Neural progenitor cell (in vitro differentiated cells): ENCODE results near the gene TTPAL. TPM values are rescaled to one million over a fixed set of nuclear protein-coding genes. Genes with fewer than 3 reads are reported as not detected.

Source experiments
- DNase-seq: peaks from one replicate; pipeline ENCODE4 v3.0.0-alpha.2; 2016; ENCODE audit warnings: low spot score
- H2AFZ ChIP-seq: fragments of 200-600 bp; sonication (generic); replicated peaks from 2 replicates; pipeline ENCODE4 v1.6.1; 2016; ENCODE audit warnings: antibody characterized with exemption
- H3F3A ChIP-seq: fragments of 200-600 bp; sonication (generic); 2 replicates; pipeline ENCODE4 v1.6.1; 2016; ENCODE audit warnings: antibody characterized with exemption, low read depth
- H3K27ac ChIP-seq: fragments of 200-600 bp; sonication (generic); 2 replicates; pipeline ENCODE4 v1.5.1; 2016; ENCODE audit warnings: mild to moderate bottlenecking
- H3K27me3 ChIP-seq: fragments of 200-600 bp; sonication (generic); 2 replicates; pipeline ENCODE4 v1.6.1; 2016; ENCODE audit warnings: mild to moderate bottlenecking, moderate library complexity
- H3K36me3 ChIP-seq: fragments of 200-600 bp; sonication (generic); 2 replicates; pipeline ENCODE4 v1.5.1; 2016
- H3K4me1 ChIP-seq: fragments of 200-600 bp; sonication (generic); 2 replicates; pipeline ENCODE4 v1.6.1; 2016; ENCODE audit warnings: mixed run types
- H3K4me2 ChIP-seq: fragments of 200-600 bp; sonication (generic); 2 replicates; pipeline ENCODE4 v1.6.1; 2016
- H3K4me3 ChIP-seq: fragments of 200-600 bp; sonication (generic); 2 replicates; pipeline ENCODE4 v1.5.1; 2016
- H3K79me2 ChIP-seq: fragments of 200-600 bp; sonication (generic); 2 replicates; pipeline ENCODE4 v1.6.1; 2016; ENCODE audit warnings: low read depth
- H3K9ac ChIP-seq: fragments of 200-600 bp; sonication (generic); 2 replicates; pipeline ENCODE4 v1.6.1; 2016
- H3K9me3 ChIP-seq: fragments of 200-600 bp; sonication (generic); 2 replicates; pipeline ENCODE4 v1.5.1; 2016; ENCODE audit warnings: low read depth
- H4K20me1 ChIP-seq: fragments of 200-600 bp; sonication (generic); 2 replicates; pipeline ENCODE4 v1.6.1; 2016; ENCODE audit warnings: low read depth
- H3K27ac Mint-ChIP-seq: 3 replicates; pipeline ENCODE4 v1.8.0; 2021; ENCODE audit warnings: mixed read lengths
- H3K27me3 Mint-ChIP-seq: 2 replicates; pipeline ENCODE4 v1.8.0; 2022; ENCODE audit warnings: low read depth, mild to moderate bottlenecking, inconsistent platforms, moderate library complexity, mixed read lengths; ENCODE audit not compliant: insufficient read depth
- H3K36me3 Mint-ChIP-seq: 3 replicates; pipeline ENCODE4 v1.8.0; 2021; ENCODE audit warnings: mixed read lengths
- H3K4me1 Mint-ChIP-seq: 3 replicates; pipeline ENCODE4 v1.8.0; 2021; ENCODE audit warnings: mixed read lengths
- H3K4me3 Mint-ChIP-seq: 3 replicates; pipeline ENCODE4 v1.8.0; 2021; ENCODE audit warnings: mild to moderate bottlenecking, moderate library complexity, mixed read lengths
- H3K9me3 Mint-ChIP-seq: 3 replicates; pipeline ENCODE4 v1.8.0; 2020; ENCODE audit warnings: mixed read lengths
- EZH2 ChIP-seq: fragments of 200-600 bp; sonication (generic); IDR thresholded peaks from 2 replicates; pipeline ENCODE4 v1.6.1; 2017; ENCODE audit warnings: antibody characterized with exemption, mild to moderate bottlenecking, moderate library complexity
- EZH2phosphoT487 ChIP-seq: fragments of 200-600 bp; sonication (generic); IDR thresholded peaks from 2 replicates; pipeline ENCODE4 v1.6.1; 2017; ENCODE audit warnings: antibody characterized with exemption
- total RNA-seq: library from RNA; depleted of rRNA; stranded (reverse); fragments of >200 nt; gene quantifications from 2 replicates; pipeline ENCODE4 v1.2.3, GENCODE V29; 2015; ENCODE audit warnings: low replicate concordance
- TF ChIP-seq, protein P1 (sequence below): fragments of 200-600 bp; sonication (generic); IDR thresholded peaks from 2 replicates; pipeline ENCODE4 v1.5.1; 2017; ENCODE audit warnings: antibody characterized with exemption, mild to moderate bottlenecking

Gene TTPAL
- total RNA-seq, 1 donor from 2014 or later, result 7.8 TPM

GRCh38 chr20:44459271-44459670 lies 16.4 kb upstream of the TTPAL start:
- no peaks in the 10 kb centered on the region for H3K9me3 ChIP-seq
- DNase-seq, result no peak
- H4K20me1 ChIP-seq, result no peaks in the 10 kb centered on the region
- peaks cover 4% of the 10 kb centered on the region for H3K4me1 Mint-ChIP-seq
- no peak overlapping the region for H3K9ac ChIP-seq
- H3K4me2 ChIP-seq, result no peak overlapping the region
- no peak overlapping the region for H3K4me3 ChIP-seq
- H3K4me3 Mint-ChIP-seq, result no peak overlapping the region
- H3K27ac Mint-ChIP-seq, result no peak overlapping the region
- H3K27ac ChIP-seq, result no peak overlapping the region
- no peaks in the 10 kb centered on the region for H3K79me2 ChIP-seq
- no peaks in the 10 kb centered on the region for H3K36me3 ChIP-seq
- H3F3A ChIP-seq, result no peaks in the 10 kb centered on the region
- H3K36me3 Mint-ChIP-seq, result no peaks in the 10 kb centered on the region
- TF ChIP-seq EZH2phosphoT487 (no peak), EZH2 (no peak)
- TF ChIP-seq, protein P1, sequence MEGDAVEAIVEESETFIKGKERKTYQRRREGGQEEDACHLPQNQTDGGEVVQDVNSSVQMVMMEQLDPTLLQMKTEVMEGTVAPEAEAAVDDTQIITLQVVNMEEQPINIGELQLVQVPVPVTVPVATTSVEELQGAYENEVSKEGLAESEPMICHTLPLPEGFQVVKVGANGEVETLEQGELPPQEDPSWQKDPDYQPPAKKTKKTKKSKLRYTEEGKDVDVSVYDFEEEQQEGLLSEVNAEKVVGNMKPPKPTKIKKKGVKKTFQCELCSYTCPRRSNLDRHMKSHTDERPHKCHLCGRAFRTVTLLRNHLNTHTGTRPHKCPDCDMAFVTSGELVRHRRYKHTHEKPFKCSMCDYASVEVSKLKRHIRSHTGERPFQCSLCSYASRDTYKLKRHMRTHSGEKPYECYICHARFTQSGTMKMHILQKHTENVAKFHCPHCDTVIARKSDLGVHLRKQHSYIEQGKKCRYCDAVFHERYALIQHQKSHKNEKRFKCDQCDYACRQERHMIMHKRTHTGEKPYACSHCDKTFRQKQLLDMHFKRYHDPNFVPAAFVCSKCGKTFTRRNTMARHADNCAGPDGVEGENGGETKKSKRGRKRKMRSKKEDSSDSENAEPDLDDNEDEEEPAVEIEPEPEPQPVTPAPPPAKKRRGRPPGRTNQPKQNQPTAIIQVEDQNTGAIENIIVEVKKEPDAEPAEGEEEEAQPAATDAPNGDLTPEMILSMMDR, result no peak
- no peaks in the 10 kb centered on the region for H3K27me3 ChIP-seq
- H3K27me3 Mint-ChIP-seq, result peaks cover 5% of the 10 kb centered on the region
- H2AFZ ChIP-seq, result no peak overlapping the region
- H3K4me1 ChIP-seq, result no peaks in the 10 kb centered on the region
- H3K9me3 Mint-ChIP-seq, result no peaks in the 10 kb centered on the region

DNA sequence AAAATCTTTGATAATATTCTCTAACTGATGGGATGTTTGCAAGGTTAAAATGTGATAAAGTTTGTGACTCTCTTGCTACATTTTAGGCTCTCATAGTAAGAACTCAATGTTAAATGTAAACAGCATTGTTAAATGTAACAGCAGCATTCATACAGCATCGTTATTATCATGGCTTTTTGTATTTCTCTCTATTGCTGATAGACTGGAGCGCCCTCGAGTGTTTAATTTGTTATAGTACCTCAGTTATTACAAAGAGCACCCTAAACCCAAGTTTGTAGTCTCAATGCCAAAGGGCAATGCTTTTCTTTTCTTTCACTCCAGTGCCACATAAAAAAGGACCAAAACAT lies 14.9 kb upstream of the TTPAL start:
- peak overlapping the region; percentile 48 for H3K27ac Mint-ChIP-seq
- DNase-seq, result peak; percentile 46
- no peak overlapping the region for H3K4me3 ChIP-seq
- no peaks in the 10 kb centered on the region for H3K27me3 ChIP-seq
- H2AFZ ChIP-seq, result peak overlapping the region; percentile 92
- H3K36me3 Mint-ChIP-seq, result no peaks in the 10 kb centered on the region
- H3K9me3 Mint-ChIP-seq, result no peaks in the 10 kb centered on the region
- TF ChIP-seq EZH2phosphoT487 (no peak), EZH2 (no peak)
- TF ChIP-seq, protein P1, result peak; percentile 55
- no peaks in the 10 kb centered on the region for H3K4me1 ChIP-seq
- peaks cover 7% of the 10 kb centered on the region for H3K27me3 Mint-ChIP-seq
- H3K4me1 Mint-ChIP-seq, result peaks cover 4% of the 10 kb centered on the region
- no peak overlapping the region for H3K9ac ChIP-seq
- no peaks in the 10 kb centered on the region for H4K20me1 ChIP-seq
- no peak overlapping the region for H3K4me2 ChIP-seq
- H3K79me2 ChIP-seq, result no peaks in the 10 kb centered on the region
- no peaks in the 10 kb centered on the region for H3K9me3 ChIP-seq
- no peaks in the 10 kb centered on the region for H3F3A ChIP-seq
- H3K27ac ChIP-seq, result no peak overlapping the region
- H3K4me3 Mint-ChIP-seq, result no peak overlapping the region
- H3K36me3 ChIP-seq, result no peaks in the 10 kb centered on the region

DNA sequence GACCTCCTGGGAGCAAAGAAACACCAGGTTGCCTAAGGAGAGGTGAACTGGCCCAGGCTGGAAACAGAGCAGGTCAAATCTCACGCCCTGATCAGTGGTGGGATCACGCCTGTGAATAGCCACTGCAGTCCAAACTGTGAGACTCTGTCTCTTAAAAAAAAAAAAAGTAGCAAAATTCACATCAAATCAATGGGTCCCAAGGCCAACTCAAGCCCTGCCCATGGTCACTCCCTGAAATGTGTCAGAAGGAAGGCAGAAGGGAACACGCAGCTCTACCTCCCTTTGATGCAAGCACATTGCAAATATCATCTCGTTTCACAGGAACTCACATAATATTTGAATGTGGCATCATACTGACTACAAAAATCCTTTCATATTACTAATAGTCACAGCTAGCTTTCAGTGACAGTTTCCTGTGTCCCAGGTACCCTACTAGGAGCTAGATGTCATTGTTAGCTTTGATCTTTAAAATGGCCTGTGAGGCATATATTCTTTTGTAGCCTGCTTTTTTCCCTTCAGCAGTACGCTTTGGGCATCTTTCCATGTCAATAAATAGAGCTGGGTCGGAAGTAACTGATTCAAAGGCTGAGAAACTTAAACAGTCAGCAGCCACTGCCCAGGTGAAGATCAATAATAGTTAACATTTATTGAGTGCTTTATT lies 14.4 kb upstream of the TTPAL start:
- TF ChIP-seq EZH2, result no peak
- TF ChIP-seq, protein P1, result no peak
- TF ChIP-seq EZH2phosphoT487, result no peak
- H3K36me3 ChIP-seq, result no peaks in the 10 kb centered on the region
- Mint-ChIP-seq H3K36me3 (no peaks in the 10 kb centered on the region), H3K27me3 (peaks cover 9% of the 10 kb centered on the region), H3K4me1 (peaks cover 4% of the 10 kb centered on the region), H3K4me3 (no peak overlapping the region), H3K9me3 (no peaks in the 10 kb centered on the region), H3K27ac (peak overlapping the region; percentile 48)
- H3K4me3 ChIP-seq, result no peak overlapping the region
- no peaks in the 10 kb centered on the region for H3K79me2 ChIP-seq
- H2AFZ ChIP-seq, result peak overlapping the region; percentile 92
- H4K20me1 ChIP-seq, result no peaks in the 10 kb centered on the region
- H3K27ac ChIP-seq, result no peak overlapping the region
- no peaks in the 10 kb centered on the region for H3K27me3 ChIP-seq
- H3K4me2 ChIP-seq, result no peak overlapping the region
- H3K9ac ChIP-seq, result no peak overlapping the region
- DNase-seq, result no peak
- H3K9me3 ChIP-seq, result no peaks in the 10 kb centered on the region
- no peaks in the 10 kb centered on the region for H3F3A ChIP-seq
- no peaks in the 10 kb centered on the region for H3K4me1 ChIP-seq
